Measurements from ENCODE around the gene CRYBB3. TPM values are rescaled to one million over a fixed set of nuclear protein-coding genes. Genes with fewer than 3 reads are reported as not detected.
"Not testable (repeated sequence)": the region's sequence is repeated elsewhere in the genome, so short reads cannot be mapped to it uniquely, and the experiment has no call there.

The CRYBB3 gene
- total and polyA plus RNA-seq, 2 donors (not counting 1 experiment from before 2014, with no cell fraction given), result not detected

- TF ChIP-seq CTCF (IDR thresholded peaks at IDR 0.05) (no peak), EZH2 (IDR thresholded peaks at IDR 0.05; ENCODE audit: borderline replicate concordance, insufficient read depth, low read depth, low read length, poor library complexity, severe bottlenecking) (no peak)
- Mint-ChIP-seq H3K27ac (no peak overlapping the region), H3K9me3 (ENCODE audit: insufficient read depth) (no peaks in the 10 kb centered on the region), H3K27me3 (peaks cover 38% of the 10 kb centered on the region), H3K4me3 (no peak overlapping the region), H3K4me1 (peaks cover 7% of the 10 kb centered on the region)
- Histone ChIP-seq H3K9me3 (ENCODE audit: control extremely low read depth in 1 of 3, control insufficient read depth in 2 of 3, insufficient read depth in 1 of 3, low read length in 2 of 3) (peaks cover 0 to 9% (median 0%) of the 10 kb centered on the region in 3 donors), H3K4me3 (ENCODE audit: control extremely low read depth in 1 of 5, extremely low read depth in 1 of 5, insufficient read depth in 1 of 5, low read depth in 2 of 5, low read length in 4 of 5) (no peak overlapping the region), H3K27me3 (replicated peaks in 1 of 4; ENCODE audit: control extremely low read depth in 1 of 4, control insufficient read depth in 3 of 4, insufficient read depth in 4 of 4, low read length in 3 of 4) (peaks cover 0 to 15% (median 1%) of the 10 kb centered on the region in 4 experiments), H4K20me1 (ENCODE audit: control insufficient read depth, insufficient read depth, low read length, poor library complexity, severe bottlenecking) (no peaks in the 10 kb centered on the region), H3K36me3 (replicated peaks in 1 of 2; ENCODE audit: control extremely low read depth in 1 of 2, control insufficient read depth in 1 of 2, extremely low read depth in 1 of 2, insufficient read depth in 2 of 2, low read length in 1 of 2) (no peaks in the 10 kb centered on the region), H3K9ac (ENCODE audit: low read length) (no peak overlapping the region), H3K4me1 (ENCODE audit: control insufficient read depth in 2 of 2, insufficient read depth in 2 of 2, low read length in 2 of 2) (peaks cover 0 to 3% of the 10 kb centered on the region in 2 donors), H3K4me2 (replicated peaks; ENCODE audit: low read depth, low read length, poor library complexity, severe bottlenecking) (no peak overlapping the region), H3K79me2 (ENCODE audit: control insufficient read depth, insufficient read depth, low read length) (no peaks in the 10 kb centered on the region), H2AFZ (ENCODE audit: insufficient read depth, low read depth, low read length, poor library complexity, severe bottlenecking) (no peak overlapping the region), H3K27ac (ENCODE audit: low read length in 2 of 2) (no peak overlapping the region)
- ChIA-PET POLR2A (interaction anchor here (0.7 kb wide), 1 partner anchor 92 kb away, joined by 5 read pairs; no protein-coding TSS in a partner anchor), CTCF (no interaction called here)
- WGBS (ENCODE audit: insufficient coverage), result 86% methylated on average over 4 of the region's 5 CpGs
- intact Hi-C loops (cut with micrococcal nuclease), result no loop called here
- DNase-seq (no peak), ATAC-seq (ENCODE audit: low read depth) (no peak)
These were observed 32.6 kb downstream of the CRYBB3 start for GRCh38 chr22:25232301-25232700.

- H3K9ac ChIP-seq (ENCODE audit: low read length); H3K27ac Mint-ChIP-seq; intact Hi-C loops (cut with micrococcal nuclease); POLR2A ChIA-PET; H2AFZ ChIP-seq (ENCODE audit: insufficient read depth, low read depth, low read length, poor library complexity, severe bottlenecking); H4K20me1 ChIP-seq (ENCODE audit: control insufficient read depth, insufficient read depth, low read length, poor library complexity, severe bottlenecking); H3K9me3 ChIP-seq (ENCODE audit: control extremely low read depth in 1 of 3, control insufficient read depth in 2 of 3, insufficient read depth in 1 of 3, low read length in 2 of 3); DNase-seq; H3K4me1 ChIP-seq (ENCODE audit: control insufficient read depth in 2 of 2, insufficient read depth in 2 of 2, low read length in 2 of 2); H3K27ac ChIP-seq (ENCODE audit: low read length in 2 of 2); H3K4me3 Mint-ChIP-seq; ATAC-seq (ENCODE audit: low read depth); H3K79me2 ChIP-seq (ENCODE audit: control insufficient read depth, insufficient read depth, low read length); H3K4me2 ChIP-seq (replicated peaks; ENCODE audit: low read depth, low read length, poor library complexity, severe bottlenecking); H3K36me3 ChIP-seq (replicated peaks in 1 of 2; ENCODE audit: control extremely low read depth in 1 of 2, control insufficient read depth in 1 of 2, extremely low read depth in 1 of 2, insufficient read depth in 2 of 2, low read length in 1 of 2); H3K4me1 Mint-ChIP-seq; H3K4me3 ChIP-seq (ENCODE audit: control extremely low read depth in 1 of 5, extremely low read depth in 1 of 5, insufficient read depth in 1 of 5, low read depth in 2 of 5, low read length in 4 of 5); H3K9me3 Mint-ChIP-seq (ENCODE audit: insufficient read depth): not testable (repeated sequence)
- H3K27me3 ChIP-seq (replicated peaks in 1 of 4; ENCODE audit: control extremely low read depth in 1 of 4, control insufficient read depth in 3 of 4, insufficient read depth in 4 of 4, low read length in 3 of 4), result peaks cover 0 to 17% (median 1%) of the 10 kb centered on the region in 4 experiments
- CTCF ChIA-PET, result interaction anchor here (1.1 to 1.6 kb wide), 2 partner anchors 49 to 95 kb away, joined by 3 to 4 read pairs; no protein-coding TSS in a partner anchor
- peaks cover 40% of the 10 kb centered on the region for H3K27me3 Mint-ChIP-seq
These were observed 34.0 kb downstream of the CRYBB3 start for GRCh38 chr22:25233706-25234105.
